Uterus (tissue), 4 donors: ENCODE measurements around the gene C1QA. TPM values are rescaled to one million over a fixed set of nuclear protein-coding genes. Genes with fewer than 3 reads are reported as not detected.

Experiments used
- DNase-seq, 2 donors: peaks; one replicate each; pipeline ENCODE4 v3.0.0-alpha.2; 2019 to 2020
- H3K27ac ChIP-seq, 2 donors: fragments of 200-600 bp; sonication (generic); 1 replicate in 1 of 2; 2 replicates in 1 of 2; pipeline ENCODE4 v1.5.1; 2016 to 2018
- H3K27me3 ChIP-seq, 2 donors: fragments of 200-600 bp; sonication (generic); one replicate each; pipeline ENCODE4 v1.5.1; 2018 to 2019; ENCODE audit warnings: control low read depth in 1 of 2
- H3K36me3 ChIP-seq, 2 donors: fragments of 200-600 bp; sonication (generic); one replicate each; pipeline ENCODE4 v1.5.1; 2019; ENCODE audit warnings: control low read depth in 1 of 2
- H3K4me1 ChIP-seq, 2 donors: fragments of 200-600 bp; sonication (generic); one replicate each; pipeline ENCODE4 v1.5.1; 2018 to 2019; ENCODE audit warnings: control low read depth in 1 of 2
- H3K4me3 ChIP-seq, 2 donors: fragments of 200-600 bp; sonication (generic); 1 replicate in 1 of 2; 2 replicates in 1 of 2; pipeline ENCODE4 v1.5.1; 2018 to 2019; ENCODE audit warnings: mild to moderate bottlenecking in 1 of 2
- H3K9me3 ChIP-seq, 2 donors: fragments of 200-600 bp; sonication (generic); one replicate each; pipeline ENCODE4 v1.5.1; 2019; ENCODE audit warnings: control low read depth in 1 of 2
- POLR2A ChIP-seq, 2 donors: fragments of 450-650 bp; IDR thresholded peaks; one replicate each; pipeline ENCODE4 v1.6.1; 2016; ENCODE audit warnings: antibody characterized with exemption in 2 of 2, mild to moderate bottlenecking in 1 of 2, moderate library complexity in 1 of 2
- intact Hi-C: fragments of 100-400 bp; cut with DNase I; formaldehyde crosslinking; loops from one replicate; pipeline ENCODE4 v1.15.1; 2023; ENCODE audit warnings: low total_unique reads
- total RNA-seq, 4 donors: library from RNA; depleted of rRNA in 3 of 4; stranded (reverse); fragments of >200 nt in 3 of 4; gene quantifications; one replicate each; pipeline versions ENCODE4 v1.1.0 to v1.2.4, GENCODE V29; 2014 to 2023
- TF ChIP-seq, protein P1 (sequence below), 4 experiments: fragments of 200-600 bp in 2 of 4; fragments of 450-650 bp in 2 of 4; sonication (generic) in 2 of 4; IDR thresholded peaks; one replicate each; pipeline ENCODE4 v1.5.1; 2016 to 2019; ENCODE audit warnings: antibody characterized with exemption in 4 of 4, mild to moderate bottlenecking in 2 of 4, moderate library complexity in 1 of 4
- donor health status: DM: yes; HTN: yes; CAD: no.

C1QA gene
- total RNA-seq, 4 donors from 2014 or later: 33.1 to 114 (median 40.0) TPM

DNA sequence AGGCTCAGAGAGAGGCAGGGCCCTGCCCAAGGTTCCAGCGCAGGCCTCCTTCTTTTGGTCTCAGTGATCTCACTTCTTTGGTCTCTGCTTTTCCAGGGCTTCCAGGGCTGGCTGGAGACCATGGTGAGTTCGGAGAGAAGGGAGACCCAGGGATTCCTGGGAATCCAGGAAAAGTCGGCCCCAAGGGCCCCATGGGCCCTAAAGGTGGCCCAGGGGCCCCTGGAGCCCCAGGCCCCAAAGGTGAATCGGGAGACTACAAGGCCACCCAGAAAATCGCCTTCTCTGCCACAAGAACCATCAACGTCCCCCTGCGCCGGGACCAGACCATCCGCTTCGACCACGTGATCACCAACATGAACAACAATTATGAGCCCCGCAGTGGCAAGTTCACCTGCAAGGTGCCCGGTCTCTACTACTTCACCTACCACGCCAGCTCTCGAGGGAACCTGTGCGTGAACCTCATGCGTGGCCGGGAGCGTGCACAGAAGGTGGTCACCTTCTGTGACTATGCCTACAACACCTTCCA is 24.4 kb downstream of the C1QA start:
- H3K36me3 ChIP-seq: no peaks in the 10 kb centered on the region
- no peaks in the 10 kb centered on the region for H3K27me3 ChIP-seq
- H3K9me3 ChIP-seq: no peaks in the 10 kb centered on the region
- DNase-seq: no peak
- intact Hi-C loops: no loop called here
- no peak for TF ChIP-seq POLR2A (IDR thresholded peaks at IDR 0.05)
- TF ChIP-seq, protein P1, sequence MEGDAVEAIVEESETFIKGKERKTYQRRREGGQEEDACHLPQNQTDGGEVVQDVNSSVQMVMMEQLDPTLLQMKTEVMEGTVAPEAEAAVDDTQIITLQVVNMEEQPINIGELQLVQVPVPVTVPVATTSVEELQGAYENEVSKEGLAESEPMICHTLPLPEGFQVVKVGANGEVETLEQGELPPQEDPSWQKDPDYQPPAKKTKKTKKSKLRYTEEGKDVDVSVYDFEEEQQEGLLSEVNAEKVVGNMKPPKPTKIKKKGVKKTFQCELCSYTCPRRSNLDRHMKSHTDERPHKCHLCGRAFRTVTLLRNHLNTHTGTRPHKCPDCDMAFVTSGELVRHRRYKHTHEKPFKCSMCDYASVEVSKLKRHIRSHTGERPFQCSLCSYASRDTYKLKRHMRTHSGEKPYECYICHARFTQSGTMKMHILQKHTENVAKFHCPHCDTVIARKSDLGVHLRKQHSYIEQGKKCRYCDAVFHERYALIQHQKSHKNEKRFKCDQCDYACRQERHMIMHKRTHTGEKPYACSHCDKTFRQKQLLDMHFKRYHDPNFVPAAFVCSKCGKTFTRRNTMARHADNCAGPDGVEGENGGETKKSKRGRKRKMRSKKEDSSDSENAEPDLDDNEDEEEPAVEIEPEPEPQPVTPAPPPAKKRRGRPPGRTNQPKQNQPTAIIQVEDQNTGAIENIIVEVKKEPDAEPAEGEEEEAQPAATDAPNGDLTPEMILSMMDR (IDR thresholded peaks at IDR 0.05): no peak
- no peak overlapping the region for H3K27ac ChIP-seq
- H3K4me3 ChIP-seq: no peak overlapping the region
- H3K4me1 ChIP-seq: no peaks in the 10 kb centered on the region

DNA sequence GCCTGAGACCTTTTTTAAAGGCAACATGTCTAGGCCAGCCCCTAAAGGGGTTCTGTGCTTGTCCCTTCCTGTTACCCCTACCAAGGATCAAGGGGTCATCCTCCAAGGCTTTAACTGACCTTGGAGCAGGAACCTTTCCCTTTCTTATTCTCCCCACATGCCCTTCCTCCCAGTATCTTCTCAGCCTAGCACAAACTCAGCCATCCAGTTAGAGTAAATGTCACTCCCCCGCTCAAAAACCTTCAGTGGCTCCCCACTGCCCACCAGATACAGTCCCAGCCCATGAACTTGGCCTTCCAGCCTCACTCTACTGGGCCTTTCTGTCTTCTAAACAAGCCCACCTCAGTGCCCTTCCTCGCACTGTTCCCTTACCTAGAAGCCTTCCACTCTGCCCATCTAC is 25.5 kb downstream of the C1QA start:
- no peak overlapping the region for H3K27ac ChIP-seq
- no peaks in the 10 kb centered on the region for H3K9me3 ChIP-seq
- intact Hi-C loops: no loop called here
- no peak overlapping the region for H3K4me3 ChIP-seq
- no peak for TF ChIP-seq POLR2A (IDR thresholded peaks at IDR 0.05)
- TF ChIP-seq, protein P1 (IDR thresholded peaks at IDR 0.05): no peak
- no peaks in the 10 kb centered on the region for H3K4me1 ChIP-seq
- no peak for DNase-seq
- no peaks in the 10 kb centered on the region for H3K36me3 ChIP-seq
- no peaks in the 10 kb centered on the region for H3K27me3 ChIP-seq

DNA sequence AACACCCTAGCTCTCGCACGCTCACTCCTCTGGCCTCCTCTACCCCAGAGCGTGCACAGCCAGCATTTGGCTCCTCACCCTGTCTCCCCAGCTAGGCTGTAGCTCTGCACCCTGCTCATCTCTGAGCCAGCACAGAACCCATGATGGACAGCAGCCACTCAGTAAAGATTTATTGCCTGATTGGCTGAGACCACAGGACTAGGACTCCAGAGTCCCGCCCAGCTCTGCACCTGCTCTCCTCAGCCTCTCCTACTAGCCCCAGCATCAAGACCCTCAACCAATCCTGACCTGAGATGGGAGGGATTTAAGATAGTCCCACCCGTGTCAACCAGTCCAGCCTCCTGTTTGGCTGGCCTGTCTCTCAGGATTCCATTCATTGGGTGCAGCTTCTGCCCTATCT is 25.9 kb downstream of the C1QA start:
- H3K27me3 ChIP-seq: no peaks in the 10 kb centered on the region
- no peak for TF ChIP-seq POLR2A (IDR thresholded peaks at IDR 0.05)
- TF ChIP-seq, protein P1 (IDR thresholded peaks at IDR 0.05): no peak
- no peaks in the 10 kb centered on the region for H3K4me1 ChIP-seq
- no peaks in the 10 kb centered on the region for H3K9me3 ChIP-seq
- no peak overlapping the region for H3K27ac ChIP-seq
- no peaks in the 10 kb centered on the region for H3K36me3 ChIP-seq
- no peak overlapping the region for H3K4me3 ChIP-seq
- DNase-seq: no peak
- intact Hi-C loops: no loop called here

DNA sequence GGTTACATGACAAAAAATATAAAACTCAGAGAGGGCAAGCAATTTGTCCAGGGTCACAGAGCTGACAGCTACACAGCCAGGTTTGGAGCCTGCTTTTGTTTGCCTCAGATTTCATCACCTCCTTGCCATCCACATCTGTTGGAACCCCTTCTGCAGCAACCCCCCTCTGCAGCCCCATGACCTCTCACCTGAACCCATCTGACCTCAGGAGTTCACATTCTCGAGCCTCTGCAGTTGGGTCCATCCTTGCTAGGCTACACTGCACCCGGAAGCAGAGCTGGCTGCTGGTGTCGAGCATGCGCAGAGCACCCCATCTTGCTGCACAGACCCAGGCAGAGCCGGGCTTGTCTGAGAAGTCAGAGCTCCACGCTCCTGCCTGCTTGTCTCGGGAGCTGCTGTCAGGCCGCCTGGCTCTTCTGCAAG is 26.6 kb downstream of the C1QA start:
- TF ChIP-seq POLR2A (IDR thresholded peaks at IDR 0.05): no peak
- TF ChIP-seq, protein P1 (IDR thresholded peaks at IDR 0.05): no peak
- DNase-seq: no peak
- Histone ChIP-seq H3K27me3 (no peaks in the 10 kb centered on the region), H3K27ac (no peak overlapping the region), H3K9me3 (no peaks in the 10 kb centered on the region), H3K36me3 (no peaks in the 10 kb centered on the region), H3K4me1 (no peaks in the 10 kb centered on the region), H3K4me3 (no peak overlapping the region)
- intact Hi-C loops: no loop called here

DNA sequence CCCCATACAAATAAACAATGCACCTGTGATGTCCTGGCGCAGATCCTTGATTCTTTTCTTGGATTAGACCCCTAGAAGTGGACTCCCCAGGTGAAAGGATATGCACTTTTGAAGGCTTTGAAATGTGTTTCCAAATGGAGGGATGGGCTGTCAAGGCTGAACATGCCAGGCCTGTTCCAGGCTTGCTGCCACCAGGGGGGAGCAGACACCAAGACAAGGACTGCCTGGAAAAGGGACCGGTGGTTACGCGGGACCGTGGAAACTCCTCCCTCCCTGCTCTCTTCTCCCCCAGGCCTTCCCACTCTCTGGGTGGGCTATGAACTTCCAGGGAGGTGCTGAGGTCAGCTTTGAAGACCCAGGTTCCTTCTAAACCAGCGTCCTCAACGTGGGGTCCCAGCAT is 29.3 kb downstream of the C1QA start:
- TF ChIP-seq POLR2A (IDR thresholded peaks at IDR 0.05): no peak
- TF ChIP-seq, protein P1 (IDR thresholded peaks at IDR 0.05): peak in 1 of 4 experiments; percentile 41
- DNase-seq: no peak

More for the DNA sequence above, 29.3 kb downstream of the C1QA start:
- intact Hi-C loops: no loop called here
- Histone ChIP-seq H3K27ac (no peak overlapping the region), H3K4me3 (no peak overlapping the region), H3K9me3 (no peaks in the 10 kb centered on the region), H3K4me1 (no peaks in the 10 kb centered on the region), H3K27me3 (no peaks in the 10 kb centered on the region), H3K36me3 (no peaks in the 10 kb centered on the region)
